DOHH2 (cell line): ENCODE results near the gene SMAD5.

Source experiments
- H3F3A ChIP-seq: fragments of 200-600 bp; sonication (generic), shearing (Covaris generic); 2 replicates; pipeline ENCODE4 v1.6.0; 2016; ENCODE audit warnings: antibody characterized with exemption, mild to moderate bottlenecking; ENCODE audit not compliant: control insufficient read depth, insufficient read depth
- H3K27ac ChIP-seq: fragments of 200-600 bp; sonication (generic); 2 replicates; pipeline ENCODE4 v1.5.1; 2014; ENCODE audit warnings: low read depth, mild to moderate bottlenecking, low read length, moderate library complexity
- H3K27me3 ChIP-seq: fragments of 200-600 bp; sonication (generic); 2 replicates; pipeline ENCODE4 v1.6.1; 2014; ENCODE audit warnings: mild to moderate bottlenecking, low read length, mixed read lengths; ENCODE audit not compliant: control insufficient read depth
- H3K36me3 ChIP-seq: fragments of 200-600 bp; sonication (generic); 2 replicates; pipeline ENCODE4 v1.6.1; 2014; ENCODE audit warnings: mild to moderate bottlenecking, low read length, moderate library complexity, mixed read lengths; ENCODE audit not compliant: control insufficient read depth
- H3K4me1 ChIP-seq: fragments of 200-600 bp; sonication (generic); 2 replicates; pipeline ENCODE4 v1.6.1; 2014; ENCODE audit warnings: mild to moderate bottlenecking, low read length, mixed read lengths; ENCODE audit not compliant: control insufficient read depth
- H3K4me2 ChIP-seq: fragments of 200-600 bp; sonication (generic); 2 replicates; pipeline ENCODE4 v1.6.0; 2014; ENCODE audit warnings: mild to moderate bottlenecking, low read length, moderate library complexity
- H3K4me3 ChIP-seq: fragments of 200-600 bp; sonication (generic); 2 replicates; pipeline ENCODE4 v1.5.1; 2014; ENCODE audit warnings: mild to moderate bottlenecking, low read length, mixed read lengths
- H3K79me2 ChIP-seq: fragments of 200-600 bp; sonication (generic); 2 replicates; pipeline ENCODE4 v1.6.1; 2014; ENCODE audit warnings: mild to moderate bottlenecking, low read length, mixed read lengths; ENCODE audit not compliant: control insufficient read depth
- H3K9me2 ChIP-seq: fragments of 200-600 bp; sonication (generic); replicated peaks from 2 replicates; pipeline ENCODE4 v1.6.1; 2014; ENCODE audit warnings: mild to moderate bottlenecking, low read length, mixed read lengths; ENCODE audit not compliant: control insufficient read depth
- H3K9me3 ChIP-seq: fragments of 200-600 bp; sonication (generic); 2 replicates; pipeline ENCODE4 v1.6.1; 2014; ENCODE audit warnings: antibody characterized with exemption, low read length, mixed read lengths; ENCODE audit not compliant: control insufficient read depth, insufficient read depth
- H4K20me1 ChIP-seq: fragments of 200-600 bp; sonication (generic); 2 replicates; pipeline ENCODE4 v1.6.0; 2014; ENCODE audit warnings: low read depth, mild to moderate bottlenecking, antibody characterized with exemption, low read length, moderate library complexity; ENCODE audit not compliant: control insufficient read depth, insufficient read depth
- CTCF ChIP-seq: fragments of 200-600 bp; sonication (generic); IDR thresholded peaks from one replicate; pipeline ENCODE4 v1.5.1; 2014; ENCODE audit warnings: antibody characterized with exemption, mild to moderate bottlenecking, low read depth, low read length; ENCODE audit not compliant: poor library complexity, severe bottlenecking
- EZH2phosphoT487 ChIP-seq: fragments of 200-600 bp; sonication (generic); IDR thresholded peaks from 2 replicates; pipeline ENCODE4 v1.6.1; 2017; ENCODE audit warnings: borderline replicate concordance, mild to moderate bottlenecking, antibody characterized with exemption, low read length, moderate library complexity, mixed read lengths

The SMAD5 gene

GRCh38 chr5:136106351-136107031 is 26.2 kb upstream of the SMAD5 start:
- no peaks in the 10 kb centered on the region for H4K20me1 ChIP-seq
- no peaks in the 10 kb centered on the region for H3K27me3 ChIP-seq
- H3K4me1 ChIP-seq, result peaks cover 47% of the 10 kb centered on the region
- H3F3A ChIP-seq, result no peaks in the 10 kb centered on the region
- H3K4me2 ChIP-seq, result no peak overlapping the region
- no peaks in the 10 kb centered on the region for H3K9me3 ChIP-seq
- no peak overlapping the region for H3K27ac ChIP-seq
- no peak overlapping the region for H3K4me3 ChIP-seq
- no peaks in the 10 kb centered on the region for H3K9me2 ChIP-seq
- no peaks in the 10 kb centered on the region for H3K36me3 ChIP-seq
- no peaks in the 10 kb centered on the region for H3K79me2 ChIP-seq
- no peak for TF ChIP-seq EZH2phosphoT487
- TF ChIP-seq CTCF, result no peak

- no peak overlapping the region for H3K27ac ChIP-seq
- H3K4me1 ChIP-seq, result peaks cover 56% of the 10 kb centered on the region
Measured at GRCh38 chr5:136108180-136108611, 24.4 kb upstream of the SMAD5 start.

GRCh38 chr5:136108766-136109165 is 23.9 kb upstream of the SMAD5 start:
- Histone ChIP-seq H3K27me3 (no peaks in the 10 kb centered on the region), H3K4me1 (peaks cover 57% of the 10 kb centered on the region), H3F3A (no peaks in the 10 kb centered on the region), H3K27ac (no peak overlapping the region), H3K9me2 (no peaks in the 10 kb centered on the region), H3K79me2 (no peaks in the 10 kb centered on the region), H3K9me3 (no peaks in the 10 kb centered on the region), H4K20me1 (no peaks in the 10 kb centered on the region), H3K4me3 (no peak overlapping the region), H3K36me3 (no peaks in the 10 kb centered on the region), H3K4me2 (no peak overlapping the region)
- TF ChIP-seq EZH2phosphoT487, result no peak
- no peak for TF ChIP-seq CTCF

More at GRCh38 chr5:136108180-136108611, 24.4 kb upstream of the SMAD5 start:
- Histone ChIP-seq H3K27me3 (no peaks in the 10 kb centered on the region), H4K20me1 (no peaks in the 10 kb centered on the region), H3K79me2 (no peaks in the 10 kb centered on the region), H3K9me3 (no peaks in the 10 kb centered on the region), H3F3A (no peaks in the 10 kb centered on the region), H3K36me3 (no peaks in the 10 kb centered on the region), H3K4me2 (no peak overlapping the region), H3K4me3 (no peak overlapping the region), H3K9me2 (no peaks in the 10 kb centered on the region)
- TF ChIP-seq CTCF (no peak), EZH2phosphoT487 (no peak)
